Stimulated activated naive CD8-positive, alpha-beta T cell treated with anti-CD3 and anti-CD28 coated beads, Interleukin-15, Interleukin-2, amounts not matched to agents 100 ng/mL and 50 ng/mL, for 24 hours (primary cell): ENCODE results near the gene SEPTIN5.
A peak's percentile ranks its signal among the peaks of the same experiment; 100 is the strongest.
"Not testable (repeated sequence)": the region's sequence is repeated elsewhere in the genome, so short reads cannot be mapped to it uniquely, and the experiment has no call there.

Experiments used
- H3K27ac Mint-ChIP-seq: one replicate; pipeline ENCODE4 v1.8.0; 2021; ENCODE audit warnings: mild to moderate bottlenecking, mixed read lengths
- H3K27me3 Mint-ChIP-seq: one replicate; pipeline ENCODE4 v1.8.0; 2021; ENCODE audit warnings: mixed read lengths
- H3K36me3 Mint-ChIP-seq: one replicate; pipeline ENCODE4 v1.8.0; 2021; ENCODE audit warnings: low read depth, mixed read lengths
- H3K4me1 Mint-ChIP-seq: one replicate; pipeline ENCODE4 v1.8.0; 2021; ENCODE audit warnings: low read depth, mixed read lengths
- H3K4me3 Mint-ChIP-seq: one replicate; pipeline ENCODE4 v1.8.0; 2021; ENCODE audit warnings: mild to moderate bottlenecking, mixed read lengths
- H3K9me3 Mint-ChIP-seq: one replicate; pipeline ENCODE4 v1.8.0; 2021; ENCODE audit warnings: mixed read lengths

Gene SEPTIN5

GRCh38 chr22:19719488-19720021, 5.3 kb downstream of the SEPTIN5 start:
- Mint-ChIP-seq H3K9me3 (no peaks in the 10 kb centered on the region), H3K27ac (no peak overlapping the region), H3K27me3 (peaks cover 31% of the 10 kb centered on the region)

GRCh38 chr22:19720150-19720827, 6.0 kb downstream of the SEPTIN5 start:
- Mint-ChIP-seq H3K27ac (no peak overlapping the region), H3K27me3 (peaks cover 38% of the 10 kb centered on the region), H3K4me3 (no peak overlapping the region), H3K36me3 (no peaks in the 10 kb centered on the region), H3K4me1 (peaks cover 18% of the 10 kb centered on the region), H3K9me3 (no peaks in the 10 kb centered on the region)

More at GRCh38 chr22:19719488-19720021, 5.3 kb downstream of the SEPTIN5 start:
- Mint-ChIP-seq H3K4me1 (peaks cover 15% of the 10 kb centered on the region), H3K4me3 (peak overlapping the region; percentile 54), H3K36me3 (no peaks in the 10 kb centered on the region)

GRCh38 chr22:19720999-19721329, 6.7 kb downstream of the SEPTIN5 start:
- no peak overlapping the region for H3K4me3 Mint-ChIP-seq
- H3K36me3 Mint-ChIP-seq = no peaks in the 10 kb centered on the region
- no peak overlapping the region for H3K27ac Mint-ChIP-seq
- H3K9me3 Mint-ChIP-seq = no peaks in the 10 kb centered on the region
- H3K4me1 Mint-ChIP-seq = peaks cover 18% of the 10 kb centered on the region
- H3K27me3 Mint-ChIP-seq = peaks cover 41% of the 10 kb centered on the region

- no peak overlapping the region for H3K27ac Mint-ChIP-seq
Measured at GRCh38 chr22:19721330-19722177, 7.3 kb downstream of the SEPTIN5 start.

GRCh38 chr22:19722178-19722981, 8.1 kb downstream of the SEPTIN5 start:
- Mint-ChIP-seq H3K4me3 (no peak overlapping the region), H3K4me1 (peaks cover 18% of the 10 kb centered on the region), H3K9me3 (no peaks in the 10 kb centered on the region), H3K27me3 (peaks cover 41% of the 10 kb centered on the region), H3K27ac (no peak overlapping the region), H3K36me3 (no peaks in the 10 kb centered on the region)

More at GRCh38 chr22:19721330-19722177, 7.3 kb downstream of the SEPTIN5 start:
- Mint-ChIP-seq H3K27me3 (peaks cover 41% of the 10 kb centered on the region), H3K9me3 (no peaks in the 10 kb centered on the region), H3K36me3 (no peaks in the 10 kb centered on the region), H3K4me1 (peaks cover 18% of the 10 kb centered on the region), H3K4me3 (no peak overlapping the region)

GRCh38 chr22:19722982-19723231, 8.6 kb downstream of the SEPTIN5 start:
- Mint-ChIP-seq H3K9me3 (no peaks in the 10 kb centered on the region), H3K4me3 (no peak overlapping the region), H3K27me3 (peaks cover 41% of the 10 kb centered on the region), H3K4me1 (peaks cover 15% of the 10 kb centered on the region), H3K36me3 (no peaks in the 10 kb centered on the region), H3K27ac (no peak overlapping the region)

GRCh38 chr22:19723232-19723982, 9.1 kb downstream of the SEPTIN5 start, which contains the start of gene GP1BB:
TSS of gene GP1BB (plus strand) at chr22:19723539. CDS start at chr22:19723570, 31 bp downstream.
- H3K9me3 Mint-ChIP-seq = no peaks in the 10 kb centered on the region
- H3K27me3 Mint-ChIP-seq = peaks cover 41% of the 10 kb centered on the region
- H3K4me1 Mint-ChIP-seq = peaks cover 15% of the 10 kb centered on the region
- no peaks in the 10 kb centered on the region for H3K36me3 Mint-ChIP-seq
- no peak within 1 kb of the TSS for H3K27ac Mint-ChIP-seq
- H3K4me3 Mint-ChIP-seq = no peak within 1 kb of the TSS

GRCh38 chr22:19723983-19724827, 9.9 kb downstream of the SEPTIN5 start:
- Mint-ChIP-seq H3K4me3 (peak overlapping the region; percentile 39), H3K36me3 (no peaks in the 10 kb centered on the region), H3K9me3 (no peaks in the 10 kb centered on the region), H3K27ac (no peak overlapping the region), H3K27me3 (peaks cover 40% of the 10 kb centered on the region), H3K4me1 (peaks cover 13% of the 10 kb centered on the region)

GRCh38 chr22:19724927-19725661, 10.8 kb downstream of the SEPTIN5 start:
- H3K36me3 Mint-ChIP-seq = no peaks in the 10 kb centered on the region
- no peaks in the 10 kb centered on the region for H3K9me3 Mint-ChIP-seq
- no peak overlapping the region for H3K27ac Mint-ChIP-seq
- peaks cover 32% of the 10 kb centered on the region for H3K27me3 Mint-ChIP-seq
- peaks cover 8% of the 10 kb centered on the region for H3K4me1 Mint-ChIP-seq
- peak overlapping the region; percentile 39 for H3K4me3 Mint-ChIP-seq

- H3K36me3 Mint-ChIP-seq, H3K4me1 Mint-ChIP-seq, H3K9me3 Mint-ChIP-seq, H3K27ac Mint-ChIP-seq, H3K4me3 Mint-ChIP-seq: not testable (repeated sequence)
- H3K27me3 Mint-ChIP-seq = peaks cover 21% of the 10 kb centered on the region
Measured at GRCh38 chr22:19726064-19726788, 11.9 kb downstream of the SEPTIN5 start.

GRCh38 chr22:19727310-19728150, 13.2 kb downstream of the SEPTIN5 start:
- Mint-ChIP-seq H3K27me3 (peaks cover 20% of the 10 kb centered on the region), H3K27ac (no peak overlapping the region), H3K4me1 (peaks cover 8% of the 10 kb centered on the region), H3K4me3 (no peak overlapping the region), H3K36me3 (no peaks in the 10 kb centered on the region), H3K9me3 (no peaks in the 10 kb centered on the region)

- Mint-ChIP-seq H3K36me3 (no peaks in the 10 kb centered on the region), H3K4me1 (peaks cover 5% of the 10 kb centered on the region), H3K27me3 (peaks cover 12% of the 10 kb centered on the region), H3K27ac (no peak overlapping the region), H3K4me3 (no peak overlapping the region), H3K9me3 (no peaks in the 10 kb centered on the region)
Measured at GRCh38 chr22:19728271-19728670, 14.0 kb downstream of the SEPTIN5 start.
